ENCODE results near the gene ITPR1.

ITPR1 gene

GRCh38 chr3:4507024-4507596 is 14.0 kb downstream of the ITPR1 start:
- Histone ChIP-seq H3K36me3 (ENCODE audit: control insufficient read depth in 2 of 2, insufficient read depth in 1 of 2, low read length in 2 of 2) (no peaks in the 10 kb centered on the region), H3K4me1 (ENCODE audit: control insufficient read depth, insufficient read depth, low read length) (peaks cover 8% of the 10 kb centered on the region), H3K27ac (ENCODE audit: extremely low read depth, low read depth, low read length) (no peak overlapping the region), H3K9me3 (ENCODE audit: control insufficient read depth, insufficient read depth, low read depth, low read length) (no peaks in the 10 kb centered on the region), H3K4me3 (ENCODE audit: low read depth, low read length) (no peak overlapping the region)
- CTCF ChIA-PET = interaction anchor here (0.6 kb wide), 1 partner anchor 30 kb away, joined by 6 read pairs; no protein-coding TSS in a partner anchor
- no peak for TF ChIP-seq ZNF266 (tag by site-specific recombination; IDR thresholded peaks at IDR 0.05; ENCODE audit: low read depth)
- TF ChIP-seq, protein P1, sequence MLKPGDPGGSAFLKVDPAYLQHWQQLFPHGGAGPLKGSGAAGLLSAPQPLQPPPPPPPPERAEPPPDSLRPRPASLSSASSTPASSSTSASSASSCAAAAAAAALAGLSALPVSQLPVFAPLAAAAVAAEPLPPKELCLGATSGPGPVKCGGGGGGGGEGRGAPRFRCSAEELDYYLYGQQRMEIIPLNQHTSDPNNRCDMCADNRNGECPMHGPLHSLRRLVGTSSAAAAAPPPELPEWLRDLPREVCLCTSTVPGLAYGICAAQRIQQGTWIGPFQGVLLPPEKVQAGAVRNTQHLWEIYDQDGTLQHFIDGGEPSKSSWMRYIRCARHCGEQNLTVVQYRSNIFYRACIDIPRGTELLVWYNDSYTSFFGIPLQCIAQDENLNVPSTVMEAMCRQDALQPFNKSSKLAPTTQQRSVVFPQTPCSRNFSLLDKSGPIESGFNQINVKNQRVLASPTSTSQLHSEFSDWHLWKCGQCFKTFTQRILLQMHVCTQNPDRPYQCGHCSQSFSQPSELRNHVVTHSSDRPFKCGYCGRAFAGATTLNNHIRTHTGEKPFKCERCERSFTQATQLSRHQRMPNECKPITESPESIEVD (tag by site-specific recombination; IDR thresholded peaks at IDR 0.05) = peak; percentile 69
- TF ChIP-seq ZNF792 (tag by site-specific recombination; IDR thresholded peaks at IDR 0.05) = no peak
- no peak for TF ChIP-seq HOXD13 (CRISPR knock-in tag; IDR thresholded peaks at IDR 0.05; ENCODE audit: borderline replicate concordance)
- TF ChIP-seq ZNF571 (tag by site-specific recombination; IDR thresholded peaks at IDR 0.05) = no peak
- TF ChIP-seq SCRT1 (tag by site-specific recombination; IDR thresholded peaks at IDR 0.05; ENCODE audit: borderline replicate concordance) = no peak
- peak; percentile 35 for TF ChIP-seq ZBTB17 (tag by site-specific recombination; IDR thresholded peaks at IDR 0.05)
- no peak for TF ChIP-seq ZNF692 (tag by site-specific recombination; IDR thresholded peaks at IDR 0.05)
- TF ChIP-seq ZNF248 (tag by site-specific recombination; IDR thresholded peaks at IDR 0.05) = no peak
- TF ChIP-seq OVOL3 (tag by site-specific recombination; IDR thresholded peaks at IDR 0.05) = no peak
- no peak for TF ChIP-seq PRDM1 (tag by site-specific recombination; IDR thresholded peaks at IDR 0.05)
- TF ChIP-seq, protein P2, sequence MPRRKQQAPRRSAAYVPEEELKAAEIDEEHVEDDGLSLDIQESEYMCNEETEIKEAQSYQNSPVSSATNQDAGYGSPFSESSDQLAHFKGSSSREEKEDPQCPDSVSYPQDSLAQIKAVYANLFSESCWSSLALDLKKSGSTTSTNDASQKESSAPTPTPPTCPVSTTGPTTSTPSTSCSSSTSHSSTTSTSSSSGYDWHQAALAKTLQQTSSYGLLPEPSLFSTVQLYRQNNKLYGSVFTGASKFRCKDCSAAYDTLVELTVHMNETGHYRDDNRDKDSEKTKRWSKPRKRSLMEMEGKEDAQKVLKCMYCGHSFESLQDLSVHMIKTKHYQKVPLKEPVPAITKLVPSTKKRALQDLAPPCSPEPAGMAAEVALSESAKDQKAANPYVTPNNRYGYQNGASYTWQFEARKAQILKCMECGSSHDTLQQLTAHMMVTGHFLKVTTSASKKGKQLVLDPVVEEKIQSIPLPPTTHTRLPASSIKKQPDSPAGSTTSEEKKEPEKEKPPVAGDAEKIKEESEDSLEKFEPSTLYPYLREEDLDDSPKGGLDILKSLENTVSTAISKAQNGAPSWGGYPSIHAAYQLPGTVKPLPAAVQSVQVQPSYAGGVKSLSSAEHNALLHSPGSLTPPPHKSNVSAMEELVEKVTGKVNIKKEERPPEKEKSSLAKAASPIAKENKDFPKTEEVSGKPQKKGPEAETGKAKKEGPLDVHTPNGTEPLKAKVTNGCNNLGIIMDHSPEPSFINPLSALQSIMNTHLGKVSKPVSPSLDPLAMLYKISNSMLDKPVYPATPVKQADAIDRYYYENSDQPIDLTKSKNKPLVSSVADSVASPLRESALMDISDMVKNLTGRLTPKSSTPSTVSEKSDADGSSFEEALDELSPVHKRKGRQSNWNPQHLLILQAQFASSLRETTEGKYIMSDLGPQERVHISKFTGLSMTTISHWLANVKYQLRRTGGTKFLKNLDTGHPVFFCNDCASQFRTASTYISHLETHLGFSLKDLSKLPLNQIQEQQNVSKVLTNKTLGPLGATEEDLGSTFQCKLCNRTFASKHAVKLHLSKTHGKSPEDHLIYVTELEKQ (tag by site-specific recombination; IDR thresholded peaks at IDR 0.05; ENCODE audit: borderline replicate concordance) = no peak
- TF ChIP-seq ZNF416 (tag by site-specific recombination; IDR thresholded peaks at IDR 0.05) = no peak
- no peak for TF ChIP-seq HOXA7 (CRISPR knock-in tag; IDR thresholded peaks at IDR 0.05; ENCODE audit: borderline replicate concordance)
- POLR2A ChIA-PET = interaction anchor here (1.9 kb wide), 1 partner anchor 14 kb away, joined by 6 read pairs; the partner anchor contains the start of gene ITPR1

DNA sequence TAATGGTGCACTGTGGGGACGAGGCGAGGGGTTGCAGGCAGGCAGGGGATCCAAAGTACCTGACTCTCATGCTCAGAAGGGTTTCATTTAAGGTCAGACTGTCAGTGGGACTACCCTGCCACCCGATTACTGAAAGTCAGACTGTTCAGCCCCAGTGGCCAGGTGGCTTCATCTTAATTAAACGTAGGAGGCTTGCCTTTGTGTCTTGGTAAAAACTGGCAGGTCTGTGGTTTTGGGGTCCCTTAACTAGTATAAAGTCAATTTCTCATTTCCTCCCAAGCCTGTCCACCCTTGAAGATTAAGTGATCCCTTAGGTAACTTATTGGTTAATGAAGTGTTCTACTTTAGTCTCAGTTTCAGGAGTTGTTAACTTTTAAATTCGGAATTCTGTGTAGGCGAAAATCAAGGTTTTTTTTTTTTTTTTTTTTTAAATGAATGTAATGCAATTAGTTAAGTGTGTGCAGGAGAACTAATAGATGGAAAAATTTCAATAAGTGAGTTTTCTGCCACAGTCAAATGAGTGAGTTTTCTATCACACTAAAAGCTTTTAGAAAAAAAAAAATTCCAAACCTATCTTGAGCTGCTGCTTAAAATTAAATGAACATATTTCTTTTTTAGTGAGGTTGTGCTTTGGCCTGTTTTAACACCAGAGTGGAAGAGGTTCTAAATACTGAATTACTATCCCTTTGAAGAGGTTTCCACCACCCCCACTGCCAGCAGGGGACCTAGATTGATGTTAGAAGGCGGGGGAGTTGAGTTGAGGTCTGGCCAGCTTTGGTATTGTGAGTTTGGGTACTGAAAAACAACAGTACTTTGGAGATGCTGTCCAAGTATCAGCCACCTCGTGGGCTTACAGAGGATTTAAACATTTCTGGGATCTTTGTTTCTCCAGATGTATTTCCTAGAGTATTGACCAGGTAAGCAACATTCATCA is 15.2 kb downstream of the ITPR1 start:
- H3K9me3 ChIP-seq (ENCODE audit: control insufficient read depth, insufficient read depth, low read depth, low read length) = no peaks in the 10 kb centered on the region
- peaks cover 12% of the 10 kb centered on the region for H3K4me1 ChIP-seq (ENCODE audit: control insufficient read depth, insufficient read depth, low read length)
- no peak overlapping the region for H3K27ac ChIP-seq (ENCODE audit: extremely low read depth, low read depth, low read length)
- TF ChIP-seq ZNF529 (tag by site-specific recombination; IDR thresholded peaks at IDR 0.05; ENCODE audit: insufficient replicate concordance) (no peak), ZFHX2 (tag by site-specific recombination; conservative IDR thresholded peaks at IDR 0.05) (peak; percentile 73), EGR2 (tag by site-specific recombination; IDR thresholded peaks at IDR 0.05; ENCODE audit: low read depth) (peak; percentile 55)
- TF ChIP-seq, protein P1 (tag by site-specific recombination; IDR thresholded peaks at IDR 0.05) = 0 out of 2 replicates have a peak, but pooled peaks have one; percentile 14
- ChIA-PET POLR2A (interaction anchor here (1.1 to 1.9 kb wide), 2 partner anchors 14 to 15 kb away, joined by 3 to 6 read pairs; partner anchors contain the start of gene ITPR1), CTCF (interaction anchor here (0.8 kb wide), 1 partner anchor 125 kb away, joined by 6 read pairs; no protein-coding TSS in a partner anchor)
- no peaks in the 10 kb centered on the region for H3K36me3 ChIP-seq (ENCODE audit: control insufficient read depth in 2 of 2, insufficient read depth in 1 of 2, low read length in 2 of 2)
- no peak overlapping the region for H3K4me3 ChIP-seq (ENCODE audit: low read depth, low read length)

All from HEK293 (cell line).